Mucosa of descending colon (tissue), 3 donors: Measurements from ENCODE around the gene ISL1. TPM values are rescaled to one million over a fixed set of nuclear protein-coding genes. Genes with fewer than 3 reads are reported as not detected.

ENCODE experiments used
- ATAC-seq: fragments of 200-7000 bp; cut with Tn5 transposase; one replicate; pipeline ENCODE4 v1.9.1; 2020; ENCODE audit warnings: mild to moderate bottlenecking, moderate library complexity
- DNase-seq, 3 donors: peaks; one replicate each; pipeline ENCODE4 v3.0.0-alpha.2; 2020
- H3K36me3 ChIP-seq: fragments of 200-600 bp; one replicate; pipeline ENCODE4 v1.8.0; 2021; ENCODE audit warnings: low read depth, mild to moderate bottlenecking
- H3K4me1 ChIP-seq: fragments of 200-600 bp; one replicate; pipeline ENCODE4 v1.8.0; 2021; ENCODE audit warnings: low read depth, mild to moderate bottlenecking
- H3K4me3 ChIP-seq: fragments of 200-600 bp; one replicate; pipeline ENCODE4 v1.8.0; 2021; ENCODE audit warnings: mild to moderate bottlenecking
- H3K9me3 ChIP-seq: fragments of 200-600 bp; one replicate; pipeline ENCODE4 v1.8.0; 2021; ENCODE audit warnings: mild to moderate bottlenecking
- CTCF ChIP-seq: fragments of 200-600 bp; IDR thresholded peaks from one replicate; pipeline ENCODE4 v1.8.0; 2022; ENCODE audit warnings: antibody characterized with exemption, mild to moderate bottlenecking
- intact Hi-C, 2 donors: fragments of 100-400 bp; cut with DNase I in 1 of 2; cut with micrococcal nuclease in 1 of 2; formaldehyde crosslinking; loops; one replicate each; pipeline versions ENCODE4 v1.11.0 to v1.11.1; 2022; cut with DNase I, micrococcal nuclease
- total RNA-seq, 3 donors: library from RNA; stranded (reverse); fragmentation: NEBNext Ultra II Directional in 2 of 3; extraction: Animal tissue kit (Norgen Biotek cat#: 25700) in 2 of 3; gene quantifications; one replicate each; pipeline versions ENCODE4 v1.2.1 to v1.2.4, GENCODE V29; 2021 to 2023
- donor health status: DM: no; HTN: no; CAD: no; lungs with moderate emphysema.
- donor health status: DM: no; HTN: no; CAD: no.
- donor health status: DM: no; HTN: yes; CAD: no.

Gene ISL1
- total RNA-seq, 3 donors from 2014 or later: 0.54 to 1.4 (median 0.77) TPM

GRCh38 chr5:51388488-51389287, 5.4 kb downstream of the ISL1 start:
- intact Hi-C loops: no loop called here
- H3K4me3 ChIP-seq: no peak overlapping the region
- no peak for ATAC-seq

GRCh38 chr5:51389288-51389576, 6.0 kb downstream of the ISL1 start:
- no peak for ATAC-seq
- no peak for TF ChIP-seq CTCF
- Histone ChIP-seq H3K9me3 (no peaks in the 10 kb centered on the region), H3K4me1 (peaks cover 2% of the 10 kb centered on the region), H3K36me3 (no peaks in the 10 kb centered on the region), H3K4me3 (no peak overlapping the region)
- intact Hi-C loops: no loop called here
- no peak for DNase-seq

More at GRCh38 chr5:51388488-51389287, 5.4 kb downstream of the ISL1 start:
- no peaks in the 10 kb centered on the region for H3K9me3 ChIP-seq
- TF ChIP-seq CTCF: no peak
- H3K4me1 ChIP-seq: peaks cover 4% of the 10 kb centered on the region
- H3K36me3 ChIP-seq: no peaks in the 10 kb centered on the region
- DNase-seq: no peak

- Histone ChIP-seq H3K4me1 (peaks cover 2% of the 10 kb centered on the region), H3K36me3 (no peaks in the 10 kb centered on the region), H3K9me3 (no peaks in the 10 kb centered on the region), H3K4me3 (no peak overlapping the region)
- DNase-seq: no peak
- no peak for TF ChIP-seq CTCF
- intact Hi-C loops: no loop called here
- no peak for ATAC-seq
Observed at GRCh38 chr5:51389577-51390463, 6.6 kb downstream of the ISL1 start.

- Histone ChIP-seq H3K36me3 (no peaks in the 10 kb centered on the region), H3K4me3 (no peak overlapping the region), H3K9me3 (no peaks in the 10 kb centered on the region), H3K4me1 (peaks cover 2% of the 10 kb centered on the region)
- DNase-seq: no peak
- TF ChIP-seq CTCF: no peak
- no peak for ATAC-seq
- intact Hi-C loops: no loop called here
Observed at GRCh38 chr5:51391175-51391574, 7.9 kb downstream of the ISL1 start.

- Histone ChIP-seq H3K4me3 (no peak overlapping the region), H3K4me1 (peaks cover 2% of the 10 kb centered on the region), H3K36me3 (no peaks in the 10 kb centered on the region), H3K9me3 (no peaks in the 10 kb centered on the region)
- DNase-seq: no peak
- ATAC-seq: no peak
- no peak for TF ChIP-seq CTCF
- intact Hi-C loops: no loop called here
Observed at GRCh38 chr5:51392689-51393199, 9.5 kb downstream of the ISL1 start.
